ENCODE measurements around the gene TEAD1.

The TEAD1 gene

GRCh38 chr11:12815931-12816494 lies 141.8 kb downstream of the TEAD1 start:
- no peak for TF ChIP-seq SIN3A (IDR thresholded peaks at IDR 0.05; ENCODE audit: borderline replicate concordance, insufficient read depth, low read length)
- TF ChIP-seq POLR2AphosphoS5 (IDR thresholded peaks at IDR 0.05; ENCODE audit: low read depth, low read length): no peak
- TF ChIP-seq REST (IDR thresholded peaks at IDR 0.05; ENCODE audit: insufficient read depth in 1 of 2, low read depth in 2 of 2, low read length in 2 of 2): no peak
- TF ChIP-seq TAF1 (IDR thresholded peaks at IDR 0.05; ENCODE audit: borderline replicate concordance, insufficient read depth, low read length): no peak
- no peak for TF ChIP-seq FOXP2 (optimal IDR thresholded peaks at IDR 0.05; ENCODE audit: borderline replicate concordance, extremely low read depth, extremely low read length, insufficient read depth)

GRCh38 chr11:12817681-12818332 lies 143.6 kb downstream of the TEAD1 start:
- TF ChIP-seq REST (IDR thresholded peaks at IDR 0.05; ENCODE audit: insufficient read depth in 1 of 2, low read depth in 2 of 2, low read length in 2 of 2) (no peak), SIN3A (IDR thresholded peaks at IDR 0.05; ENCODE audit: borderline replicate concordance, insufficient read depth, low read length) (no peak)

- TF ChIP-seq SIN3A (IDR thresholded peaks at IDR 0.05; ENCODE audit: borderline replicate concordance, insufficient read depth, low read length) (no peak), TAF1 (IDR thresholded peaks at IDR 0.05; ENCODE audit: borderline replicate concordance, insufficient read depth, low read length) (no peak), POLR2AphosphoS5 (IDR thresholded peaks at IDR 0.05; ENCODE audit: low read depth, low read length) (no peak), REST (IDR thresholded peaks at IDR 0.05; ENCODE audit: insufficient read depth in 1 of 2, low read depth in 2 of 2, low read length in 2 of 2) (no peak), FOXP2 (optimal IDR thresholded peaks at IDR 0.05; ENCODE audit: borderline replicate concordance, extremely low read depth, extremely low read length, insufficient read depth) (no peak)
These were observed 144.3 kb downstream of the TEAD1 start for GRCh38 chr11:12818333-12819015.

- TF ChIP-seq POLR2AphosphoS5 (IDR thresholded peaks at IDR 0.05; ENCODE audit: low read depth, low read length): no peak
- TF ChIP-seq REST (IDR thresholded peaks at IDR 0.05; ENCODE audit: insufficient read depth in 1 of 2, low read depth in 2 of 2, low read length in 2 of 2): no peak
- TF ChIP-seq FOXP2 (optimal IDR thresholded peaks at IDR 0.05; ENCODE audit: borderline replicate concordance, extremely low read depth, extremely low read length, insufficient read depth): no peak
- no peak for TF ChIP-seq TAF1 (IDR thresholded peaks at IDR 0.05; ENCODE audit: borderline replicate concordance, insufficient read depth, low read length)
- no peak for TF ChIP-seq SIN3A (IDR thresholded peaks at IDR 0.05; ENCODE audit: borderline replicate concordance, insufficient read depth, low read length)
These were observed 148.3 kb downstream of the TEAD1 start for GRCh38 chr11:12822392-12823022.
